ENCODE results near the gene SEPTIN1.

Gene SEPTIN1, protein sequence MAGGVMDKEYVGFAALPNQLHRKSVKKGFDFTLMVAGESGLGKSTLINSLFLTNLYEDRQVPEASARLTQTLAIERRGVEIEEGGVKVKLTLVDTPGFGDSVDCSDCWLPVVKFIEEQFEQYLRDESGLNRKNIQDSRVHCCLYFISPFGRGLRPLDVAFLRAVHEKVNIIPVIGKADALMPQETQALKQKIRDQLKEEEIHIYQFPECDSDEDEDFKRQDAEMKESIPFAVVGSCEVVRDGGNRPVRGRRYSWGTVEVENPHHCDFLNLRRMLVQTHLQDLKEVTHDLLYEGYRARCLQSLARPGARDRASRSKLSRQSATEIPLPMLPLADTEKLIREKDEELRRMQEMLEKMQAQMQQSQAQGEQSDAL

DNA sequence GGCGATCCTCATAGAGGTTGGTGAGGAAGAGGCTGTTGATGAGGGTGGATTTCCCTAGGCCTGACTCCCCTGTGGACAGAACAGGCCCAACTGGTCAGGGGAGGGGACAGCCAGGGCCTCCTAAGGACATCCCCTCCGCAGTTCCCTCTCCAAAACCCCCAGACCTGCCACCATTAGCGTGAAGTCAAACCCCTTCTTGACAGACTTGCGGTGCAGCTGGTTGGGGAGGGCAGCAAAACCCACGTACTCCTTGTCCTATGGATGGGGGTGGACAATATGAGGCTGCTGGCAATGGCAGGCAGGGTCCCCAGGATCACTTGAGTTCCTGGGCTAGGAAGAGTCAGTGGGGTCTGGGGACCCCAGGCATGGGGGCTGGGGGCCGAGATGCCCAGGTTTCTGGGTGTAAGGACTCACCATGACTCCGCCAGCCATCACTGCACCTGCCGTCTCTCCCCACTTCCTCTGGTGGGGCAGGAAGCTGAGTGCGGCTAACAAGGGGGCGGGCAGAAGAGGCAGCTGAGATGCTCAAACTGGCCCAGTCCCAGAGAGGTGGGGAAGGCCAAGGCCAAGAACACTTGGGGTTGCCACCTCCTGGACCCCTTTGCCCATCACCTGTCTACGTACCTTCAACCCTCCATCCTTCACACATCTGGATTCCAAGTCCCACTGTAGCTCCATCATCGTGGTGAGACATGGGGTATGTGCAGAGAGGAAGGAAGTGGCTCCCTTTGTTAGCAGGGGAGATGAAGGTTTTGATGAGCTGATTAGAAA, at the start of gene SEPTIN1:
Gene SEPTIN1, minus strand, starts transcription at position 451 of the 771 bp plus-strand sequence. Its CDS starts 19 bp downstream, at position 432.
- no peak for FAIRE-seq

DNA sequence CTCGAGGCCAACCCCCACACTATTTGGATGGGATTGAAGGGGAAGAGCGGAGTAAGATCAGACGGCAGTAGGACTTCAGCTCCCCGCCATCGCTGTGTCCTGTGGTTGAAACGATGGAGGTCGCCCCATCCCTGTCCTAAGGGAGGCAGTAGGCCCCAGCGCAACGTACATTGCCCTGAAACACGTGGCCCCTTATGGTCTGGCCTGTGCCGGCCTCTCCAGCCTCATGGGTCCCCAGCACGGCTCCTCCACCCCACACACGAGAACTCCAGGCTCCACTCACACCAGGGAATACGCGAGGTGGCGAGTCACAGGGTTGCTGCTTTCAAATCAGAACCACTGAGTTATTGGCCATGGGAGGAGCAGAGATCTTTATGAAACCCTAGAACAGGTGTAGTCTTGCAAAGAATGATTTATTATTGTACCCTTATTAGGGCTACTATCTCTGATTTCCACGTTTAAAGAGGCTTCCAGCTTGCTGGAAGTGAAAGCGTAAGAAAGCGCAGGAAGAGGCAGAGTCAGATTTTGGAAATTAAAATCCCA, 48.1 kb upstream of the SEPTIN1 start:
- FAIRE-seq, result no peak

DNA sequence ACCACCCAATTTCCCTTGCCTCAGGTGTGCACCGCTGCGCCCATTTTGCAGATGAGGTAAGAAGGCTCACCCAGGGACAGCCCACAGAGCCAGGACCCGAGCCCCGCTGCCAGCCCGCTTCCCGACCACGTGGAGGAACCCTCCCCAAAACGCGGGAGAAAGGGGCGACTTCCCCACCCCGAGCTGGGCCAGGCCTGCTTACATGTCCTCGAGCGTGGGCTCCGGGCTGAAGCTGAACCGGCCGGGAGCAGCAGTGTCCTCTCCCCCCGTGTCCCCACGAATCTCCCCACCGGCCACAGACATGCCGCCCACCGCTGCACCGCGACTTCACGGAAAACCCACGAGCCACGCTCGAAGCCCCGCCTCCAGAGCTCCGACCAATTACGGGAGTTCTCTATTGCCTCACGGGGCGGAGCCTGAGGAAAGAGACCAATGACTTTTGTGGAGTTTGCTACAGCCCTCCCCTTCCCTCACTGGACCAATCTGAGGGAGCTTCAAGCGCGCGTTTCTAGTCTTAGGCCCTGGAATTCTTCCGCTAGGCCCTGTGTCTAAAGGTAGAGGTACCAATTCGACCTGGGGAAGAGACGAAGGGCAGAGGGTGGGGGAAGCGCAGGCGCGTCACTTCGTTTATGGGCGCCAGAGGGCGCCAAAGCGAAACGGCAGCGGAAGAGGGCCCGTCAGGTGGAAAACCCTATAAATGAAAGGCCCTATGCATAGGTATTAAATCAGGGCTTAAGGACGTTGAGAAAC, 47.5 kb upstream of the SEPTIN1 start, which contains the start of gene DCTPP1:
Gene DCTPP1, minus strand, starts transcription at position 353 of the 750 bp plus-strand sequence. Its CDS starts 50 bp downstream, at position 303.
- peak; percentile 96 for FAIRE-seq

DNA sequence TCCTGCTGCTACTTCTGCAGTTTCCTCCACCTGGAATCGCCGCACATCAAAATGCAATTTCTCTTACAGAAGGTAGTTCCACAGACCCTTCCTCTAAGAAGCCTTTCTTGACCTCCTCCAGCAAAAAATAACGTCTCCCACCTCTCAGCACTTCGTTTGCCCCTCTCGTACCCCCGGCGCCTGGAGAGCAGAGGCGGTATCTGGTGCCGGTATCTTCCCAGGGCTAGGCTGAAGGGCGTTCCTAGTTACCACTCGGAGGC, 47.0 kb upstream of the SEPTIN1 start:
- FAIRE-seq, result no peak

DNA sequence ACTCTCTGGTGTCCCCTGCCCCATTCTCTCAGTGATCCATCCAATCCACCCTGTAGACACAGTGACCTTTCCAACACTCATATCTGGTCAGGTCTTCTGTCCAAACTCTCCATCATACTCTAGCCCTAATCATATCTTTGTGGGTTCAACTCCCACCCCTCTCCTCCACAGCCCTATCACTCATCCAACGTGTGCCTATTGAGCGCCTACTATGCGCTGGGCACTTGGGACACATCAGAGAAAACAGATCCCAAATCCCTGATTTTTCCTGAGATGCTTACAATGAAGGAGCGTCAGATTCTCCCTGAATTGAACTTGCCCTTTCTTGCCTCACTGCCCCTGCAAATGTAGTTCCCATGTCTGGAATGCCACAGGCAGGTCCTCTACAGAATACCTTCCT, 45.7 kb upstream of the SEPTIN1 start:
- no peak for FAIRE-seq

DNA sequence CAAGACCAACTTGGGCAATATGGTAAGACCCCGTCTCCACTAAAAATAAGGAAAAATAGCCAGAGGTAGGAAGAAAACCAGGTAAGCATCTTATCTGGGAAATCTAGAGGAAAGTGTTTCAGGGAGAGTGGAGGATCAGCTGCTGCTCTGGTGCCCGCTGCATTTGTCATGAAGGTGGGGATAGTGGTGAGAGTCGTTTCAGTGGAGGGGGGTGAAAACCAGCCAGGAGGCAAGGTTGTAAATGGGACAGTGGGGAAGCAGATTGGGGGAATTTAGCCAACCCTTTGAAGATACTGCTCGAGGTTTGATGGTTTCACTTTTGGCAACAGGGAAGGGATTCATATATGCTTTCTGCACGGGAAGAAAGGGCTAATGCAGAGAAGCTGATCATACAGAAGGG, 38.6 kb upstream of the SEPTIN1 start:
- FAIRE-seq, result no peak

DNA sequence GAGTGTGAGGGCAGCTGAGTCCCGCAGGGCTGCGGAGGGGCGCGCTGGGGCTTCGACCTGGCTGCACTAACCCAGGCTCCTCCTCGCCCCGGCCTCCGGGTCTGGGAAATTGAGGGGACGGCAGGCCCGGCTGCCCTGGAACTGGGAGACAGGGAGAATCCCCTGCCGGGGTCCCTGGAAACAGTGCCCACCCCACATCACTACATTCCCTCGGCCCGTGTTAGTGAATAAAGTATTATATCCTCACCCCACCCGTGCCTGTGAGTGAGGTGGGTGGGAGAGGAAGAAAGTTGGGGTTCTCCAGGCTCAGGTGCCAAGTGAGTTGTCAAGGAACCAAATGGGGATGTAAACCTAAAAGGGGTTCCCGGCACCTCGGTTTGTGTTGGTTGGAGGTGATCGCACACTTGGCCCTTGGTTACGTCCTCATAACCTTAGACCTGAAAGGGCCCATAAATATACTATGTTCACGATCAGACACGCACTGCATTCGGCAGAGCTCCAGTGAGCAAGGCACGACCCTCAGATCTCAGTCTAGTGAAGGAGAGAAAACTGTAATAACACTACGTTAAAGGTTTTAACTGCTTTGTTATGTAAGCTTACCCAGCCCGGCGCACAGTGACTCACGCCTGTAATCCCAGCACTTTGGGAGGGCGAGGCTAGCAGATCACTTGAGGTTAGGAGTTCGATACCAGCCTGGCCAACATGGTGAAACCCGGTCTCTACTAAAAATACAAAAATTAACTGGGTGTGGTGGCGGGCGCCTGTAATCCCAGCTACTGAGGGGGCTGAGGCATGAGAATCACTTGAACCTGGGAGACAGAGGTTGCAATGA, 36.2 kb upstream of the SEPTIN1 start:
- no peak for FAIRE-seq

DNA sequence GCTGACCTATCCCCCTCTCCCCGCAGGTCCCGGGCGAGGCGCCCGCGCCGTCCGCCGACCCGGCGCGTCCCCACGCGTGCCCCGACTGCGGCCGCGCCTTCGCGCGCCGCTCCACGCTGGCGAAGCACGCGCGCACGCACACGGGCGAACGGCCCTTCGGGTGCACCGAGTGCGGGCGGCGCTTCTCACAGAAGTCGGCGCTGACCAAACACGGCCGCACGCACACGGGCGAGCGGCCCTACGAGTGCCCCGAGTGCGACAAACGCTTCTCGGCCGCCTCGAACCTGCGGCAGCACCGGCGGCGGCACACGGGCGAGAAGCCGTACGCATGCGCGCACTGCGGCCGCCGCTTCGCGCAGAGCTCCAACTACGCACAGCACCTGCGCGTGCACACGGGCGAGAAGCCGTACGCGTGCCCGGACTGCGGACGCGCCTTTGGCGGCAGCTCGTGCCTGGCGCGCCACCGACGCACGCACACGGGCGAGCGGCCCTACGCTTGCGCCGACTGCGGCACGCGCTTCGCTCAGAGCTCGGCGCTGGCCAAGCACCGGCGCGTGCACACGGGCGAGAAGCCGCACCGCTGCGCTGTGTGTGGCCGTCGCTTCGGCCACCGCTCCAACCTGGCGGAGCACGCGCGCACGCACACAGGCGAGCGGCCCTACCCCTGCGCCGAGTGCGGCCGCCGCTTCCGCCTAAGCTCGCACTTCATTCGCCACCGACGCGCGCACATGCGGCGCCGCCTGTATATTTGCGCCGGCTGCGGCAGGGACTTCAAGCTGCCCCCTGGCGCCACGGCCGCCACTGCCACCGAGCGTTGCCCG, 35.4 kb upstream of the SEPTIN1 start:
- no peak for FAIRE-seq

DNA sequence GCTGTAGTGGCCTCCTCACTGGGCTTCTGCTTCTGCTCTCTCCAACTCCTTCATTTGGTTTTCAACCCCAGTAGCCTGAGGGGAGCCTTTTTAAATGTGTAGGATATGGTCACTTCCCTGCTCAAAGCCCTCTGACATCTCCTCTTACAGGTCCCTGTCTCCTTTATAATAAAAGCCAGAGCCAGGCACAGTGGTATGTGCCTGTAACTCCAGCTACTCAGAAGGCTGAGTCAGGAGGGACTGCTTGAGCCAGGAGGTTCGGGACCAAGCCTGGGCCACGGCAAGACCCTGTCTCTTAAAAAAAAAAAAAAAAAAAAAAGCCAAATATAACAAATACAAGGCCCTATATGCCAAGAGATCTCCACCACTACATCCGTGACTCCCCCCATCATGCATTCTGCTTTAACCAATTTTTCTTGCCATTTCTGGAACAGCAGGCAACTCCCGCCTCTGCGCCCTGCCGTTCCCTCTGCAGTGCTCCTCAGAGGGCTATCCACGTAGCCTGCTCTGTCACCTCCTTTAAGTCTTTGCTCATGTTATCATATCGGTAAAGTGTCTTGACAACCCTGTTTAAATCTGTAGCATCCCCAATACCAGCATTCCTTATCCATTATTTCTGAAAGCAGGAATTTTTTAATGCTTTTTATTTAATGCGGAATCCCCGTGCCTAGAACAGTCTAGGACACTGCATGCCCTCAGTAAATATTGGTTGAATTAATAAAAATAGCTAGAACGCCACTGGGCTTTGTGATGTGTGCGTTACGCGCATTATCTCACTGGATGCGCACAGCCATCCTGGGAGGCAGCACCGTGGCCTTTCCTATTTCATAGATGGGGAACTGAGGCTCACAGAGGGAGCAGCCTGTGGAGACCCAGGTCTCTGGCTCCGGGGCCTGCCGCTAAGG, 34.5 kb upstream of the SEPTIN1 start:
- FAIRE-seq, result no peak

DNA sequence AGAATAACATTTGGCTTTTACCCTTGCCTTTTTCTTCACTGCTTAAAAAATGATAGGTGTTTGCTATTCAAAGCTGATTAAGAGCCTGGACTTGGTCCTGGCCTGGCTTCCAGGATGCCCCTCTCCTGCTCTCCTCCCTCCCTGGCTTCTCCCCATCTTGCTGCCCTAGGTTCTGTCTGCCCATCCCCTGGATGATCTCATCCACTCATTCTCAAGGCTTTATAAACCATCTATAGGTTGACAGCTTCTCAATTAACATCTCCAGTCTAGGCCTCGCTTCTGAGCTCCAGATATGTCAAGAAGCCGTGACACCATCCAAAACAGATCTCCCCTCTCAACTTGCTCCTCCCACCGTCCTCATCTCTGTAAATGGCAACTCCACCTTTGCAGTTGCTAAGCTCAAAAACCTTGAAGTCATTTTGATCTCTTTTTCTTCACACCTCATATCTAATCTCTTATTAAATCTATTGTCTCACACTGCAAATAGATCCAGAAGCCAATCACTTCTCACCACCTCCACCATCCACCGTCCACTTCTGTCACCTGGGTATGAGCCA, 33.8 kb upstream of the SEPTIN1 start:
- FAIRE-seq, result no peak

DNA sequence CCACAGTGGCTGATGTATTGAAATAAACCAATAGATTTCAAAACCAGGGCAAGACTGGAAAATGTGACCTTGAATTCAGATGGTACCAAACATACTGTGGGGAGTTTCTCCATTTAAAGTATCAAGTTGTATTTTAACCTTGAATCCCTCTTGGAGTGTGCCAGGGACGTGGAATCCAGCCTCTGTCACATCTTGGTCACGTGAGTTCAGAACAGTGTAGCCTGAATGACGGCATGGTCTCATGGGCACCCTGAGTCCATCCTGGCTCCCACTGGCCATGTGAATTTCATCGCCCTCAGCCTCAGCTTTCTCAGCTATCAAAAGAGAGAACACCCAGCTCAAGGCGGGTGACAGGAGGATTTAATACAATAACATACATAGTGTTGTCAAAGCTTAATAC, 31.8 kb upstream of the SEPTIN1 start:
- FAIRE-seq, result no peak

DNA sequence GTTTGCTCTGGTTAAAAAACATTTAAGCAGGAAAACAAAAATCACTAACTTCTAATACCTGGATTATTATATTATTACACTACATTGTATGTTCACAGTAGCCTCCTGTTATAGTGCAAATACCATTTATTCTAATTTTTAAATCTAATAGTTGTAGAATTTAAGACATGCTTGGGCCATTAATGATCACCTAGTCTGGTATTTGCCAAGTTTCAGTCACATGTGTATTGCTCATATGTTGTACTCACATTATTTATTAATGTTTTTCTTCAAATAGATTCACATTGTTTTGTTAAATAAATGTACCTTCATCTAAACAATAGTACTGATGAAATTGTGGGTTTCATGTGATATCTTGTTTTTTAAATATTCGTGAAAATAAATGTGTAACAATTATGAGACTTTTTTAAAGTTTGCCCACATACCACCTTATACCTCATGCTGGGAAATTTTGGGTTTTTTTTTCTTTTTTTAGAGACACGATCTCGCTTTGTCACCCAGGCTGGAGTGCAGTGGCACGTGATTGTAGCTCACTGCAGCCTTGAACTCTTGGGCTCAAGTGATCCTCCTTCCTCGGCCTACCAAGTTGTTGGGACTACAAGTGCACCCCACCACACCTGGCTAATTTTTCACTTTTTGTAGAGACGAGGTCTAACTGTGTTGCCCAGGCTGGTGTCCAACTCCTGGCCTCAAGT, 30.9 kb upstream of the SEPTIN1 start:
- no peak for FAIRE-seq

DNA sequence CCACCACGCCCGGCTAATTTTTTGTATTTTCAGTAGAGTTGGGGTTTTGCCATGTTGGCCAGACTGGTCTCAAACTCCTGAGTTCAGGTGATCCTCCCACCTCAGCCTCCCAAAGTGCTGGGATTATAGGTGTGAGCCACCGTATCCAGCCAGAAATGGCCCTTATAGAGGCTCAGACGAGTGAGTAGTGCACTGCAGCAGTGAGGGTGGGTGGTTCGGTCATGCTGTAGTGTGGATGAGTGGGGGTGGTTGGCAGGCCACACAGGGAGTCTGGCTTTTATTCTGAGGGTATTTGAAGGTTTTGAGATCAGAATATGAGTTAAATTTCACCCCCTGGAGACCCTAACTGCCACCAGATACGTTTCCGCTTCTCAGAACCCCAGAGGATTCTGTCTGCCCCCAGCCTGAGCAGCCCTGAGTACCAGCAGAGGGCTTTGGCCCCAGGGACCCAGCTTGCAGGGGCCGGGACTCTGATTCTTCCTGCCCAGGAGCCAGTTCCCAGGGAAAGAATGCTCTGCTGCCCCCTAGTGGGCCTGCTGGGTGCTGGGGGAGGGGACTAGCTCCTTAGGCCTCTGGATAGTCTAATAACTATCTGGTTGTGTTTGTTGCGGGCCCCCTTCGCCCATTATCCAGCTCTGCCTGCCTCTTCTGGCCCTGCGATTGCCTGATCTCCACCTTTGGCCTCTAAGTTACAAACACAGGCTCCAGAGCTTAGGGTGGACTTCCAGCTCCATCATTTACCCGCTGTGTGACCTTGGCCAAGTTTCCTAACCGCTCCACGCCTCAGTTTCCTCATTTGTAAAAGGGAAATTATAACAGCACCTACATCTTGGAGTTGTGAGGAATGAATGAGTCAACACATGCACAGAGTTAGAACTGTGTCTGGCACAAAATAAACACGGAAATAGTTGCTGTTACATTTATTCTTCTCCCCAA, 27.0 kb upstream of the SEPTIN1 start:
- FAIRE-seq, result no peak

DNA sequence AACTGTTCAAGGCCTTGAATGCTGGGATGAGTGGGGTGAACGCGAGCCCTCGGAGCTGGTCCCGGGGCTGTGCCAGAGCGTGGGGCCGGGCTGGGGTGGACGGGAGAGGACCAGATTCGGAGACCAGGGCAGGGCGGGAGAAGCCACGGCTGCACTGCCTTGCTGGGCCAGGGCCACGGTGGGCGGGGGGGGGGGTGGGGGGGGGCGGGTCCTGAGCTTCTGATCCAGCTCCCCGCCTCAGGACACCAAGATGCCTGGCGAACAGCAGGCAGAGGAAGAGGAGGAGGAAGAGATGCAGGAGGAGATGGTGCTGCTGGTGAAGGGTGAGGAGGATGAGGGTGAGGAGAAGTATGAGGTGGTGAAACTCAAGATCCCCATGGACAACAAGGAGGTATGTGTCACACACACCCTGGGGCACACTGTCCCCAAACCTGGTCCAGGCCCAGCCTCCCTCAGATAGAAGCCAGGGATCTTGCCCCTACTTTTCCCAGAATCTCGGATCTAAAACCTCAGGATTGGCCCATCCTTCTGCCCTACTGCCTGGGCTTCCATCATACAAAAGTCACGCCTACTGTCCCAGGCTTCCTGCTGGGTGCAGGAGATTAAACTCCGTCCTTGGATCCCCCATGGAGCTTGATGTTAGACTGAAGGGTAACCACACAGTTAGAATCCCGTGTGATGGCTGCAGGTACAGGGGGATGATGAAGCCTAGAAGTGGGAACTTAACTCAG, 25.6 kb upstream of the SEPTIN1 start:
- no peak for FAIRE-seq

DNA sequence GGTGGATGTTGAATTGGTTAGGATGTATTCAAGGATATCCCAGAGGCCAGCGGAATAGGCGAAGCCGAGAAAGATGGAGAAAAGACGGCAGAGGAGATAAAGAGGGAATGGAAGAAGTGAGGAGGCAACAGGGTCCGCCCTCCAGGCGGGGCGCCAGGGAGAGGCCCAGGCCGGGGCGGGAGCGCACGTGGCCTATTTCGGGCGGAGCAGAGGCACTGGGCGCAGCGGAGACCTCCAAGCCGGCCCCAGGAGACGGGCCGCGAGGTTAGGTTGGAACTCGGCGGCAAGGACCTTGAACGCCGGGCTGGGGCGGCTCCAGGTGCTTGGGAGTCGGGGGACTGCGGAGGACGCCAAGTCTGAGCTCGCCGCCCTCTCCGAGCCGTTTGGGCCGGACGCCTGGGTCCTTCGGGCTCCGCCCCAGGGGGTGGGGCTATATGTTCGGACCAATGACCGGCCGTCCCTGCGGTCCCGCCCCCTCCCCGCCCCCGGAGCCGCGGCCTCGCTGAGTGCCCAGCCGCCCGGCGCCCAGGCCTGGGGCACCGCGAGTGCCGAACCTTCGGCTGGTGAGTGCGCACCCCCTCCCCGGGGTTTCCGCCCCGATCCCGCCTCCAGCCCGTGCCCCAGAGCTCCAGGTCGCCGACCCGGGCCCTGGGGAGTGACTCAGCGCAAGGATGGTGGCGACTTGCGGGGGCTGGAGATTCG, 24.9 kb upstream of the SEPTIN1 start, which contains the start of gene ZNF771:
Gene ZNF771, plus strand, starts transcription at position 505 of the 702 bp plus-strand sequence. CDS start 448 bp downstream, outside the sequence.
- no peak for FAIRE-seq

DNA sequence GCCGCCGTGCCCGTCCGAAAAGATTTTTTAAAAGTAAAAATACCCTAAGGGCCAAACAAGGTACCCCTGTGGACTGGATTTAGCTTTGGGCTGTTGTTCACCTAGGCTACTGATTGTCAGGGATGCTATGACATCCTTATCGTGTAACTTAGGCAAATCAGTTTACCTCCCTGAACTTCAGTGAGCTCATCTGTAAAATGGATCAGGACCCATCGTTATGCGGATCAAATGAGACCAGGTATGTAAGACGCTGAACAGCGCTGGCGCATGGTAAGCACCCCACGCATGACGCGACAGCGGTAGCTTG, 24.4 kb upstream of the SEPTIN1 start:
- no peak for FAIRE-seq

Data from A204.1 (cell line).